Lung (tissue), 12 donors: ENCODE data around the gene FHOD3. TPM values are rescaled to one million over a fixed set of nuclear protein-coding genes. Genes with fewer than 3 reads are reported as not detected.

Experiments used
- ATAC-seq: fragments of 200-7000 bp; cut with Tn5 transposase; one replicate; pipeline ENCODE4 v1.9.1; 2020; ENCODE audit warnings: moderate number of reproducible peaks; ENCODE audit not compliant: insufficient read depth, low FRiP score
- DNase-seq, 3 donors: peaks; one replicate each; pipeline ENCODE4 v3.0.0-alpha.2; 2013 to 2017
- H3K27ac ChIP-seq, 2 donors: one replicate each; pipeline ENCODE4 v1.5.1; 2013; ENCODE audit warnings: mild to moderate bottlenecking in 2 of 2, moderate library complexity in 2 of 2, control low read depth in 1 of 2, inconsistent platforms in 1 of 2, low read depth in 1 of 2, low read length in 1 of 2
- H3K27me3 ChIP-seq, 3 donors: one replicate each; pipeline ENCODE4 v1.5.1; 2013; ENCODE audit warnings: low read length in 2 of 3; ENCODE audit not compliant: control insufficient read depth in 3 of 3, insufficient read depth in 3 of 3
- H3K36me3 ChIP-seq, 4 donors: one replicate each; pipeline ENCODE4 v1.5.1; 2013; ENCODE audit warnings: low read length in 4 of 4, mild to moderate bottlenecking in 1 of 4, moderate library complexity in 1 of 4; ENCODE audit not compliant: control insufficient read depth in 4 of 4, insufficient read depth in 4 of 4
- H3K4me1 ChIP-seq, 5 donors: one replicate each; pipeline ENCODE4 v1.5.1; 2013; ENCODE audit warnings: low read length in 5 of 5, mild to moderate bottlenecking in 2 of 5, moderate library complexity in 1 of 5; ENCODE audit not compliant: control insufficient read depth in 5 of 5, insufficient read depth in 5 of 5
- H3K4me3 ChIP-seq: one replicate; pipeline ENCODE4 v1.5.1; 2013; ENCODE audit warnings: mild to moderate bottlenecking, control low read depth, moderate library complexity
- H3K9ac ChIP-seq, 2 donors: one replicate each; pipeline ENCODE4 v1.5.1; 2013; ENCODE audit warnings: low read length in 2 of 2, control low read depth in 1 of 2; ENCODE audit not compliant: insufficient read depth in 1 of 2
- H3K9me3 ChIP-seq, 4 donors: one replicate each; pipeline ENCODE4 v1.5.1; 2013; ENCODE audit warnings: low read length in 3 of 4, mild to moderate bottlenecking in 1 of 4, moderate library complexity in 1 of 4; ENCODE audit not compliant: control insufficient read depth in 4 of 4, insufficient read depth in 3 of 4
- WGBS, 2 donors: extraction: QIAGEN DNeasy Blood & Tissue Kit; methylation state at CpG; one replicate each; pipeline ENCODE4 v1.1.7; 2013; 5-methylcytosine and 5-hydroxymethylcytosine counted together
- polyA plus RNA-seq, 2 donors: library from polyadenylated mRNA; stranded (reverse); fragments of 200-250 nt; gene quantifications; one replicate each; pipeline ENCODE4 v1.2.1, GENCODE V29; 2013
- total RNA-seq, 2 donors: library from RNA; depleted of rRNA in 1 of 2; stranded (reverse); fragments of >200 nt in 1 of 2; gene quantifications; one replicate each; pipeline ENCODE4 v1.2.1, GENCODE V29; 2014 to 2021
- TF ChIP-seq, protein P1 (sequence below): IDR thresholded peaks from 2 replicates; pipeline ENCODE4 v1.5.1; 2012; ENCODE audit warnings: mild to moderate bottlenecking; ENCODE audit errors: control extremely low read depth, extremely low read depth
- donor health status: control.
- donor health status: control.
- donor health status: Bipolar disorder and iron deficiency.
- donor health status: healthy.
- donor health status: DM: yes; HTN: yes; CAD: no.

Gene FHOD3
- total and polyA plus RNA-seq, 4 donors: 1.0 to 7.4 (median 2.9) TPM

- Histone ChIP-seq H3K9me3 (no peaks in the 10 kb centered on the region), H3K27ac (no peak overlapping the region), H3K9ac (no peak overlapping the region), H3K36me3 (no peaks in the 10 kb centered on the region), H3K27me3 (no peaks in the 10 kb centered on the region), H3K4me1 (no peaks in the 10 kb centered on the region), H3K4me3 (no peak overlapping the region)
- ATAC-seq (no peak), DNase-seq (no peak)
- WGBS, 2 donors: 88% methylated on average over 7 of the region's 7 CpGs
- TF ChIP-seq, protein P1, sequence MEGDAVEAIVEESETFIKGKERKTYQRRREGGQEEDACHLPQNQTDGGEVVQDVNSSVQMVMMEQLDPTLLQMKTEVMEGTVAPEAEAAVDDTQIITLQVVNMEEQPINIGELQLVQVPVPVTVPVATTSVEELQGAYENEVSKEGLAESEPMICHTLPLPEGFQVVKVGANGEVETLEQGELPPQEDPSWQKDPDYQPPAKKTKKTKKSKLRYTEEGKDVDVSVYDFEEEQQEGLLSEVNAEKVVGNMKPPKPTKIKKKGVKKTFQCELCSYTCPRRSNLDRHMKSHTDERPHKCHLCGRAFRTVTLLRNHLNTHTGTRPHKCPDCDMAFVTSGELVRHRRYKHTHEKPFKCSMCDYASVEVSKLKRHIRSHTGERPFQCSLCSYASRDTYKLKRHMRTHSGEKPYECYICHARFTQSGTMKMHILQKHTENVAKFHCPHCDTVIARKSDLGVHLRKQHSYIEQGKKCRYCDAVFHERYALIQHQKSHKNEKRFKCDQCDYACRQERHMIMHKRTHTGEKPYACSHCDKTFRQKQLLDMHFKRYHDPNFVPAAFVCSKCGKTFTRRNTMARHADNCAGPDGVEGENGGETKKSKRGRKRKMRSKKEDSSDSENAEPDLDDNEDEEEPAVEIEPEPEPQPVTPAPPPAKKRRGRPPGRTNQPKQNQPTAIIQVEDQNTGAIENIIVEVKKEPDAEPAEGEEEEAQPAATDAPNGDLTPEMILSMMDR: no peak
Measured at GRCh38 chr18:36724169-36724568, 426.7 kb downstream of the FHOD3 start.

GRCh38 chr18:36724591-36725001 lies 427.1 kb downstream of the FHOD3 start:
- DNase-seq (peak in 1 of 3 donors; percentile 28), ATAC-seq (no peak)
- H3K9me3 ChIP-seq: no peaks in the 10 kb centered on the region
- H3K27ac ChIP-seq: no peak overlapping the region
- WGBS, 2 donors: 62 to 80% methylated on average over 8 of the region's 8 CpGs
- H3K4me3 ChIP-seq: no peak overlapping the region
- no peak overlapping the region for H3K9ac ChIP-seq
- no peaks in the 10 kb centered on the region for H3K36me3 ChIP-seq
- TF ChIP-seq, protein P1: no peak
- H3K27me3 ChIP-seq: no peaks in the 10 kb centered on the region
- no peaks in the 10 kb centered on the region for H3K4me1 ChIP-seq

GRCh38 chr18:36728345-36728744 lies 430.8 kb downstream of the FHOD3 start:
- Histone ChIP-seq H3K9ac (no peak overlapping the region), H3K9me3 (peaks cover 0 to 4% (median 0%) of the 10 kb centered on the region in 4 donors), H3K4me3 (no peak overlapping the region), H3K27ac (no peak overlapping the region), H3K27me3 (no peaks in the 10 kb centered on the region), H3K4me1 (no peaks in the 10 kb centered on the region), H3K36me3 (no peaks in the 10 kb centered on the region)
- TF ChIP-seq, protein P1: no peak
- DNase-seq (no peak), ATAC-seq (no peak)
- 70 to 81% methylated on average over 4 of the region's 4 CpGs for WGBS, 2 donors

DNA sequence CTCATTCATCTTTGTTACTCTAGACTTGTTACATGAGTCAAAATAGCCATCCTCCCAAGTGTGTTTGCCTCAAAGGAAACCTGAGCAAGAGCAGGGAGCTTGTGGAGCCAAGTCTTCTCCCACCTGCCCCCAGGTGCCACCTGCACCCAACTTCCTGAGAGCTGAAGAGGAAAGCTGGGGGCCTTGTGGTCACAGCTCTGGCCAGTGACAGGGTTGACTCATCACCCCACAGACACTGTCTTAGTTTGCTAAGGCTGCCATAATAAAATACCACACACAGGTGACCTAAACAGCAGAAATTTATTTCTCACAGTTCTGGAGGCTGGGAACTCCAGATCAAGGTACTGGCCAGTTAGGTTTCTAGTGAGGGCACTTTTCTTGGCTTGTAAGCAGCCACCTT lies 431.7 kb downstream of the FHOD3 start:
- H3K27ac ChIP-seq: no peak overlapping the region
- H3K36me3 ChIP-seq: no peaks in the 10 kb centered on the region
- H3K27me3 ChIP-seq: no peaks in the 10 kb centered on the region
- TF ChIP-seq, protein P1: no peak
- H3K4me3 ChIP-seq: no peak overlapping the region
- H3K9me3 ChIP-seq: peaks cover 0 to 4% (median 0%) of the 10 kb centered on the region in 4 donors
- H3K4me1 ChIP-seq: no peaks in the 10 kb centered on the region
- ATAC-seq (no peak), DNase-seq (no peak)
- no peak overlapping the region for H3K9ac ChIP-seq
